Measurements from ENCODE around the gene EXOC5. TPM values are rescaled to one million over a fixed set of nuclear protein-coding genes. Genes with fewer than 3 reads are reported as not detected.
"Not testable (repeated sequence)": the region's sequence is repeated elsewhere in the genome, so short reads cannot be mapped to it uniquely, and the experiment has no call there.

Gene EXOC5
- total RNA-seq, 2 donors from 2014 or later, result 101 to 107 TPM

- Mint-ChIP-seq H3K27me3 (ENCODE audit: insufficient read depth) (no peaks in the 10 kb centered on the region), H3K9me3 (peaks cover 1% of the 10 kb centered on the region), H3K4me3 (no peak overlapping the region), H3K36me3 (ENCODE audit: low read depth) (peaks cover 13% of the 10 kb centered on the region), H3K27ac (no peak overlapping the region), H3K4me1 (peaks cover 34% of the 10 kb centered on the region)
- Histone ChIP-seq H3K9me3 (ENCODE audit: control insufficient read depth, low read length) (peaks cover 6% of the 10 kb centered on the region), H3K4me1 (ENCODE audit: control insufficient read depth, insufficient read depth, low read length) (peaks cover 6% of the 10 kb centered on the region), H3K27me3 (ENCODE audit: control insufficient read depth, insufficient read depth, low read length, poor library complexity, severe bottlenecking) (no peaks in the 10 kb centered on the region), H3K9ac (ENCODE audit: extremely low read depth, low read length, poor library complexity, severe bottlenecking) (no peak overlapping the region), H3K4me3 (ENCODE audit: low read length) (no peak overlapping the region), H3K36me3 (ENCODE audit: control insufficient read depth, insufficient read depth, low read length) (peaks cover 18% of the 10 kb centered on the region), H3K27ac (ENCODE audit: low read depth, low read length) (no peak overlapping the region)
- TF ChIP-seq, protein P1, sequence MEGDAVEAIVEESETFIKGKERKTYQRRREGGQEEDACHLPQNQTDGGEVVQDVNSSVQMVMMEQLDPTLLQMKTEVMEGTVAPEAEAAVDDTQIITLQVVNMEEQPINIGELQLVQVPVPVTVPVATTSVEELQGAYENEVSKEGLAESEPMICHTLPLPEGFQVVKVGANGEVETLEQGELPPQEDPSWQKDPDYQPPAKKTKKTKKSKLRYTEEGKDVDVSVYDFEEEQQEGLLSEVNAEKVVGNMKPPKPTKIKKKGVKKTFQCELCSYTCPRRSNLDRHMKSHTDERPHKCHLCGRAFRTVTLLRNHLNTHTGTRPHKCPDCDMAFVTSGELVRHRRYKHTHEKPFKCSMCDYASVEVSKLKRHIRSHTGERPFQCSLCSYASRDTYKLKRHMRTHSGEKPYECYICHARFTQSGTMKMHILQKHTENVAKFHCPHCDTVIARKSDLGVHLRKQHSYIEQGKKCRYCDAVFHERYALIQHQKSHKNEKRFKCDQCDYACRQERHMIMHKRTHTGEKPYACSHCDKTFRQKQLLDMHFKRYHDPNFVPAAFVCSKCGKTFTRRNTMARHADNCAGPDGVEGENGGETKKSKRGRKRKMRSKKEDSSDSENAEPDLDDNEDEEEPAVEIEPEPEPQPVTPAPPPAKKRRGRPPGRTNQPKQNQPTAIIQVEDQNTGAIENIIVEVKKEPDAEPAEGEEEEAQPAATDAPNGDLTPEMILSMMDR (conservative IDR thresholded peaks at IDR 0.05), result no peak
- no peak for DNase-seq
Observed at GRCh38 chr14:57261604-57262003, 7.1 kb downstream of the EXOC5 start.

DNA sequence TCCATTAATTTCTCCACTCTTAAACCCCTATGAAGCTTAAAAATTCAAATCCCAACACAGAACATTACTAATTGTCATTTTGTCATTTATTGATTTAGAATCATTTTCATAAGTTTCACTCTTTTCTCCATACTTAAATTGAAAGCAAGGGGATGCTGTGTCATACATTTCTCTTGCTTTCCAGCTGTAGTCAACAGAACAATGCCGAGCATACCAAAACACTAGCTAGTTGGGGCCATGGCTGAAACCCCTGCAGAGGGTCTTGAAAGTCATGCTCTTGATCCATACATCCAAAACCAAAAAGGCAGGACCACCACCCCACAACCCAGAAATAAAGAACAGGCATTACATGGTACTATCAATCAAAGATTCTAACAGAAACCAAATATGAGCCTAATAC is 9.0 kb downstream of the EXOC5 start:
- H3K27ac ChIP-seq (ENCODE audit: low read depth, low read length), result no peak overlapping the region
- H3K27ac Mint-ChIP-seq, result peak overlapping the region; percentile 32
- TF ChIP-seq, protein P1 (conservative IDR thresholded peaks at IDR 0.05), result no peak

DNA sequence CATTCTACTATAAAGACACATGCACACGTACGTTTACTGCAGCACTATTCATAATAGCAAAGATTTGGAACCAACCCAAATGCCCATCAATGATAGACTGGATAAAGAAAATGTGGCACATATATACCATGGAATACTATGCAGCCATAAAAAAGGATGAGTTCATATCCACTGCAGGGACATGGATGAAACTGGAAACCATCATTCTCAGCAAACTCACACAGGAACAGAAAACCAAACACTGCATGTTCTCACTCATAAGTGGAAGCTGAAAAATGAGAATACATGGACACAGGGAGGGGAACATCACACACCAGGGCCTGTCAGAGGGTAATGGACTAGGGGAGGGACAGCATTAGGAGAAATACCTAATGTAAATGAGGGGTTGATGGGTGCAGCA is 10.5 kb downstream of the EXOC5 start:
- H3K4me1 ChIP-seq (ENCODE audit: control insufficient read depth, insufficient read depth, low read length); H3K9me3 Mint-ChIP-seq; DNase-seq; H3K27ac ChIP-seq (ENCODE audit: low read depth, low read length); H3K27me3 Mint-ChIP-seq (ENCODE audit: insufficient read depth); H3K4me3 Mint-ChIP-seq; H3K27ac Mint-ChIP-seq; H3K9ac ChIP-seq (ENCODE audit: extremely low read depth, low read length, poor library complexity, severe bottlenecking); H3K4me3 ChIP-seq (ENCODE audit: low read length); H3K27me3 ChIP-seq (ENCODE audit: control insufficient read depth, insufficient read depth, low read length, poor library complexity, severe bottlenecking): not testable (repeated sequence)
- 89% methylated on average over 2 of the region's 2 CpGs; no CpG with 5 or more reads in 1 of the 2 experiments for WGBS, 2 experiments (ENCODE audit: insufficient coverage in 1 of 2, insufficient read length in 1 of 2)
- Mint-ChIP-seq H3K36me3 (ENCODE audit: low read depth) (peaks cover 25% of the 10 kb centered on the region), H3K4me1 (peaks cover 19% of the 10 kb centered on the region)
- H3K9me3 ChIP-seq (ENCODE audit: control insufficient read depth, low read length), result peaks cover 14% of the 10 kb centered on the region
- H3K36me3 ChIP-seq (ENCODE audit: control insufficient read depth, insufficient read depth, low read length), result peaks cover 42% of the 10 kb centered on the region

More for the DNA sequence above, 9.0 kb downstream of the EXOC5 start:
- no peaks in the 10 kb centered on the region for H3K27me3 ChIP-seq (ENCODE audit: control insufficient read depth, insufficient read depth, low read length, poor library complexity, severe bottlenecking)
- H3K9me3 Mint-ChIP-seq, result peaks cover 1% of the 10 kb centered on the region
- H3K27me3 Mint-ChIP-seq (ENCODE audit: insufficient read depth), result no peaks in the 10 kb centered on the region
- H3K36me3 ChIP-seq (ENCODE audit: control insufficient read depth, insufficient read depth, low read length), result peaks cover 37% of the 10 kb centered on the region
- peaks cover 21% of the 10 kb centered on the region for H3K4me1 Mint-ChIP-seq
- no peak overlapping the region for H3K4me3 Mint-ChIP-seq
- H3K4me3 ChIP-seq (ENCODE audit: low read length), result no peak overlapping the region
- DNase-seq, result no peak
- no peak overlapping the region for H3K9ac ChIP-seq (ENCODE audit: extremely low read depth, low read length, poor library complexity, severe bottlenecking)
- peaks cover 3% of the 10 kb centered on the region for H3K4me1 ChIP-seq (ENCODE audit: control insufficient read depth, insufficient read depth, low read length)
- H3K36me3 Mint-ChIP-seq (ENCODE audit: low read depth), result peaks cover 18% of the 10 kb centered on the region
- WGBS, 2 experiments (ENCODE audit: insufficient coverage in 1 of 2, insufficient read length in 1 of 2), result 88% methylated on average over 1 of the region's 1 CpG; no CpG with 5 or more reads in 1 of the 2 experiments
- H3K9me3 ChIP-seq (ENCODE audit: control insufficient read depth, low read length), result peaks cover 14% of the 10 kb centered on the region

GRCh38 chr14:57254884-57255283 is 13.8 kb downstream of the EXOC5 start:
- Histone ChIP-seq H3K9me3 (ENCODE audit: control insufficient read depth, low read length) (peaks cover 19% of the 10 kb centered on the region), H3K4me1 (ENCODE audit: control insufficient read depth, insufficient read depth, low read length) (no peaks in the 10 kb centered on the region), H3K36me3 (ENCODE audit: control insufficient read depth, insufficient read depth, low read length) (peaks cover 42% of the 10 kb centered on the region), H3K27me3 (ENCODE audit: control insufficient read depth, insufficient read depth, low read length, poor library complexity, severe bottlenecking) (no peaks in the 10 kb centered on the region), H3K9ac (ENCODE audit: extremely low read depth, low read length, poor library complexity, severe bottlenecking) (no peak overlapping the region), H3K4me3 (ENCODE audit: low read length) (no peak overlapping the region), H3K27ac (ENCODE audit: low read depth, low read length) (no peak overlapping the region)
- DNase-seq, result no peak
- Mint-ChIP-seq H3K4me3 (no peak overlapping the region), H3K27ac (no peak overlapping the region), H3K4me1 (peaks cover 22% of the 10 kb centered on the region), H3K9me3 (peaks cover 1% of the 10 kb centered on the region), H3K27me3 (ENCODE audit: insufficient read depth) (no peaks in the 10 kb centered on the region), H3K36me3 (ENCODE audit: low read depth) (peaks cover 30% of the 10 kb centered on the region)
- TF ChIP-seq, protein P1 (conservative IDR thresholded peaks at IDR 0.05), result no peak

Measured in endodermal cell (in vitro differentiated cells).